ENCODE measurements around the gene ZFYVE9.
A peak's percentile ranks its signal among the peaks of the same experiment; 100 is the strongest.

ZFYVE9 gene

GRCh38 chr1:52348704-52349300 is 206.9 kb downstream of the ZFYVE9 start:
- TF ChIP-seq, protein P1, sequence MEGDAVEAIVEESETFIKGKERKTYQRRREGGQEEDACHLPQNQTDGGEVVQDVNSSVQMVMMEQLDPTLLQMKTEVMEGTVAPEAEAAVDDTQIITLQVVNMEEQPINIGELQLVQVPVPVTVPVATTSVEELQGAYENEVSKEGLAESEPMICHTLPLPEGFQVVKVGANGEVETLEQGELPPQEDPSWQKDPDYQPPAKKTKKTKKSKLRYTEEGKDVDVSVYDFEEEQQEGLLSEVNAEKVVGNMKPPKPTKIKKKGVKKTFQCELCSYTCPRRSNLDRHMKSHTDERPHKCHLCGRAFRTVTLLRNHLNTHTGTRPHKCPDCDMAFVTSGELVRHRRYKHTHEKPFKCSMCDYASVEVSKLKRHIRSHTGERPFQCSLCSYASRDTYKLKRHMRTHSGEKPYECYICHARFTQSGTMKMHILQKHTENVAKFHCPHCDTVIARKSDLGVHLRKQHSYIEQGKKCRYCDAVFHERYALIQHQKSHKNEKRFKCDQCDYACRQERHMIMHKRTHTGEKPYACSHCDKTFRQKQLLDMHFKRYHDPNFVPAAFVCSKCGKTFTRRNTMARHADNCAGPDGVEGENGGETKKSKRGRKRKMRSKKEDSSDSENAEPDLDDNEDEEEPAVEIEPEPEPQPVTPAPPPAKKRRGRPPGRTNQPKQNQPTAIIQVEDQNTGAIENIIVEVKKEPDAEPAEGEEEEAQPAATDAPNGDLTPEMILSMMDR (IDR thresholded peaks at IDR 0.05; ENCODE audit: low read depth, low read length) = no peak
- TF ChIP-seq POLR2A (IDR thresholded peaks at IDR 0.05; ENCODE audit: extremely low read depth, insufficient read length) = no peak
- TF ChIP-seq MAX (IDR thresholded peaks at IDR 0.05; ENCODE audit: low read depth, low read length) = no peak
- TF ChIP-seq MYC (IDR thresholded peaks at IDR 0.05; ENCODE audit: low read depth, low read length) = no peak
- peak; percentile 26 for DNase-seq (ENCODE audit: low read depth)
- H3K4me3 ChIP-seq (ENCODE audit: low read depth, low read length) = no peak overlapping the region

GRCh38 chr1:52352690-52353089 is 210.8 kb downstream of the ZFYVE9 start:
- DNase-seq (ENCODE audit: low read depth) = no peak
- H3K4me3 ChIP-seq (ENCODE audit: low read depth, low read length) = no peak overlapping the region
- TF ChIP-seq MYC (IDR thresholded peaks at IDR 0.05; ENCODE audit: low read depth, low read length) (no peak), POLR2A (IDR thresholded peaks at IDR 0.05; ENCODE audit: extremely low read depth, insufficient read length) (no peak), MAX (IDR thresholded peaks at IDR 0.05; ENCODE audit: low read depth, low read length) (no peak)
- TF ChIP-seq, protein P1 (IDR thresholded peaks at IDR 0.05; ENCODE audit: low read depth, low read length) = no peak

- TF ChIP-seq MAX (IDR thresholded peaks at IDR 0.05; ENCODE audit: low read depth, low read length) (no peak), MYC (IDR thresholded peaks at IDR 0.05; ENCODE audit: low read depth, low read length) (no peak), POLR2A (IDR thresholded peaks at IDR 0.05; ENCODE audit: extremely low read depth, insufficient read length) (no peak)
- TF ChIP-seq, protein P1 (IDR thresholded peaks at IDR 0.05; ENCODE audit: low read depth, low read length) = no peak
These were observed 213.5 kb downstream of the ZFYVE9 start for GRCh38 chr1:52355436-52355835.

DNA sequence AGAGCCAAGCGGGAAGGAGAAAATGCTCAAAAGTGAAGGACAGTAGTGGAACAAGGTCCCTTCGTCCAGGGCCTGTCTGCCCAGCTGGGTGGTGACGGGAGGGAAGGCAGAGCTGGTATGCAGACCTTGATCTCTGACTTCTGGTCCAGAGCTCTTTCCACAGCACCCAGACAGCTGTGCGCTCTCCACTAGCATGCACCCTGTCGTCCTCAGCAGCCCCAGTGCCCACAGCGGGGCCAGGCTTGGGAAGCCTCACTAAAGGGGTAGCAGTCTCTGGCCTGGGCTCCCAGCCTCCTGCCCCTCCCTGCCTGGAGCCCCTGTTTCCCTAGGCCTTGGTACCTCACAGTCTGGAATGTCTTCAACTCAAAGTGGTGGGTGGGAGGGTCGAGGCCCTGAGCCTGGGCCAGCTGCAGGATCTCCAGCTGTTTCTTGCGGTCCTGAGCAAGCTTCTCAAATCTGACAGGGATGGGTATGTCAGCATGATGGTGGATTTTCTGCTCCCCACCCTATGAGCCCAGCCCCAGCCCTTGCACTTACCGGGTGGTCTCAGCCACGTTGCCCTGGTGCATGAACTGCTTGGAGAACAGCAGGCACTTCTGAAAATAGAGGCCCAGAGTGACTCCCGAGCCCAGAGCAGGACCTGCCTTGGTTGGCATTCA is 214.1 kb downstream of the ZFYVE9 start:
- DNase-seq (ENCODE audit: low read depth) = no peak
- TF ChIP-seq MAX (IDR thresholded peaks at IDR 0.05; ENCODE audit: low read depth, low read length) (no peak), POLR2A (IDR thresholded peaks at IDR 0.05; ENCODE audit: extremely low read depth, insufficient read length) (no peak), MYC (IDR thresholded peaks at IDR 0.05; ENCODE audit: low read depth, low read length) (no peak)
- TF ChIP-seq, protein P1 (IDR thresholded peaks at IDR 0.05; ENCODE audit: low read depth, low read length) = no peak
- H3K4me3 ChIP-seq (ENCODE audit: low read depth, low read length) = no peak overlapping the region

More at GRCh38 chr1:52355436-52355835, 213.5 kb downstream of the ZFYVE9 start:
- H3K4me3 ChIP-seq (ENCODE audit: low read depth, low read length) = no peak overlapping the region
- DNase-seq (ENCODE audit: low read depth) = no peak

GRCh38 chr1:52356818-52357355 is 215.0 kb downstream of the ZFYVE9 start:
- H3K4me3 ChIP-seq (ENCODE audit: low read depth, low read length) = no peak overlapping the region
- DNase-seq (ENCODE audit: low read depth) = no peak
- TF ChIP-seq POLR2A (IDR thresholded peaks at IDR 0.05; ENCODE audit: extremely low read depth, insufficient read length) = no peak
- TF ChIP-seq, protein P1 (IDR thresholded peaks at IDR 0.05; ENCODE audit: low read depth, low read length) = no peak
- no peak for TF ChIP-seq MAX (IDR thresholded peaks at IDR 0.05; ENCODE audit: low read depth, low read length)
- no peak for TF ChIP-seq MYC (IDR thresholded peaks at IDR 0.05; ENCODE audit: low read depth, low read length)

All from NB4 (cell line).